HEK293T (cell line): ENCODE results near the gene BRINP3.

Source experiments
- ARNT ChIP-seq: fragments of 450-650 bp; IDR thresholded peaks from 2 replicates; pipeline ENCODE4 v1.6.1; 2017; ENCODE audit warnings: mild to moderate bottlenecking
- BHLHE40 ChIP-seq: fragments of 450-650 bp; IDR thresholded peaks from 2 replicates; pipeline ENCODE4 v1.6.1; 2016; ENCODE audit warnings: mild to moderate bottlenecking, moderate library complexity, borderline replicate concordance
- SP1 ChIP-seq: fragments of 450-650 bp; IDR thresholded peaks from 2 replicates; pipeline ENCODE4 v1.6.1; 2017
- TARDBP ChIP-seq: fragments of 450-650 bp; IDR thresholded peaks from 2 replicates; pipeline ENCODE4 v1.6.1; 2016
- TF ChIP-seq, protein P1 (sequence below): fragments of 450-650 bp; IDR thresholded peaks from 2 replicates; pipeline ENCODE4 v1.6.1; 2016

DNA sequence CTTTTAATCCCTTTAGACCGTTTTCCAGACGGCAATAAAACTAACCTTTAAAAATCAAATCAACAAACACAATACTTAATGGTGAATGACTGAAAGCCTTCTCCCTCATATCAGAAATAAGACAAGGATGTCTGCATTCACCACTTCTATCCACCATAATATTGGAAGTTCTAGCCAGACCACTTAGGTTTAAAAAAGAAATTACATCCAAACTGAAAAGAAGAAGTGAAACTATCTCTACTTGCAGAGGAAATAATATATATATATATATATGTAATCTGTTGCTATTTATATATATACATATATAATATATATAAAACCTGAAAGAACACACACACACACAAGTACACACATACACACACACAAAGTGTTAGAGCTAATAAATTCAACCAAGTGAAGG is 100.4 kb downstream of the BRINP3 start:
- TF ChIP-seq SP1 (no peak), ARNT (no peak), TARDBP (no peak), BHLHE40 (no peak)
- TF ChIP-seq, protein P1, sequence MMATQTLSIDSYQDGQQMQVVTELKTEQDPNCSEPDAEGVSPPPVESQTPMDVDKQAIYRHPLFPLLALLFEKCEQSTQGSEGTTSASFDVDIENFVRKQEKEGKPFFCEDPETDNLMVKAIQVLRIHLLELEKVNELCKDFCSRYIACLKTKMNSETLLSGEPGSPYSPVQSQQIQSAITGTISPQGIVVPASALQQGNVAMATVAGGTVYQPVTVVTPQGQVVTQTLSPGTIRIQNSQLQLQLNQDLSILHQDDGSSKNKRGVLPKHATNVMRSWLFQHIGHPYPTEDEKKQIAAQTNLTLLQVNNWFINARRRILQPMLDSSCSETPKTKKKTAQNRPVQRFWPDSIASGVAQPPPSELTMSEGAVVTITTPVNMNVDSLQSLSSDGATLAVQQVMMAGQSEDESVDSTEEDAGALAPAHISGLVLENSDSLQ = no peak
